Skeletal muscle satellite cell (primary cell): ENCODE measurements around the gene GAP43.

Source experiments
- H3K27me3 ChIP-seq: 2 replicates; pipeline ENCODE4 v1.7.0; 2013; ENCODE audit warnings: low read length; ENCODE audit not compliant: control insufficient read depth, insufficient read depth
- H3K36me3 ChIP-seq: 2 replicates; pipeline ENCODE4 v1.7.0; 2013; ENCODE audit warnings: mild to moderate bottlenecking, control low read depth, low read length; ENCODE audit not compliant: insufficient read depth
- H3K4me1 ChIP-seq: 2 replicates; pipeline ENCODE4 v1.7.0; 2013; ENCODE audit warnings: low read length; ENCODE audit not compliant: control insufficient read depth, insufficient read depth
- H3K4me2 ChIP-seq: 2 replicates; pipeline ENCODE4 v1.7.0; 2013; ENCODE audit warnings: mild to moderate bottlenecking, low read length
- H3K4me3 ChIP-seq: 2 replicates; pipeline ENCODE4 v1.7.0; 2013; ENCODE audit warnings: low read length
- H3K9ac ChIP-seq: 2 replicates; pipeline ENCODE4 v1.7.0; 2013; ENCODE audit warnings: mild to moderate bottlenecking, low read depth, low read length, moderate library complexity
- H3K9me3 ChIP-seq: replicated peaks from 2 replicates; pipeline ENCODE4 v1.7.0; 2013; ENCODE audit warnings: mild to moderate bottlenecking, control low read depth, low read length

GAP43 gene

GRCh38 chr3:115706311-115706829 is 83.1 kb downstream of the GAP43 start:
- Histone ChIP-seq H3K4me2 (no peak overlapping the region), H3K4me1 (peaks cover 4% of the 10 kb centered on the region), H3K4me3 (no peak overlapping the region), H3K9me3 (no peaks in the 10 kb centered on the region), H3K36me3 (no peaks in the 10 kb centered on the region), H3K27me3 (no peaks in the 10 kb centered on the region), H3K9ac (no peak overlapping the region)

DNA sequence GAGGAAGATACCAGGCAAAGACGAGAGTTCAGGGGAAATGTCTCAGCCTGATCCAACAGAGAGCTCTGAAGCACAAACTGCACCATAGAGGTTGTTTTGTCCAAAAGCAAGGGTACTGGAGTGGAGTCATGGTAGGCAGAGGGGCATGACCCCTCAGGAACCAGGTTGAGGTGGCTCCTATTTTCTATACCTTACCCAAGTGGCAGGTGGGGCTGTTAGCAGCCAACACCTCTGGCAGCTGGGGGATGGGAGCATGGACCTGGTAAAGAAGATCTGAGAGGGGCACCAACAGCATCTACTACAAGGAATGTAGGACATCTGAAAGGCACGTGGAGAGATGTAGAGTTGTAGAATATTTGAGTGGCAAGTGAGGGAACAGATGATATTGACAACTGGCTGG is 85.2 kb downstream of the GAP43 start:
- peaks cover 5% of the 10 kb centered on the region for H3K4me1 ChIP-seq
- H3K36me3 ChIP-seq, result no peaks in the 10 kb centered on the region
- H3K9me3 ChIP-seq, result no peaks in the 10 kb centered on the region
- no peak overlapping the region for H3K9ac ChIP-seq
- H3K27me3 ChIP-seq, result no peaks in the 10 kb centered on the region
- H3K4me2 ChIP-seq, result no peak overlapping the region
- no peak overlapping the region for H3K4me3 ChIP-seq

DNA sequence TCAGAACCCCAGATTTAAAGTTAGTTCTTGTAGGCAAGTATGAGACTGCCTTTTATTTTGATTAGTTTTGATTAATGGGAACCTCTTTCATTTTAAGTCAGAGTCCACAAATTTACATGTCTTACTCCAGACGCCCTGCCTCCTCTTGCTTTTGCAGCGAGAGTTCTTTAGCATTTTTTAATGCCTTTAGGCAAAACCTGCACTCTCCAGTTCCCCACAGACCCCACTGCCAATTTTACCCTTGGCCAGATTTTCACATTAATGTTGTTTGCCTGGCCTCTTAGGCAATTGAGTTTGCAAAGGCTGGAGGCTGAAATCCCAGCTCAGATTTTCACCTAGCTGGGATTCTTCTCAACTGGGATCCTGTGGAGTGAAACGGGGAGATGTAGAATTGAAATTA is 85.8 kb downstream of the GAP43 start:
- no peak overlapping the region for H3K9ac ChIP-seq
- H3K4me3 ChIP-seq, result no peak overlapping the region
- H3K27me3 ChIP-seq, result no peaks in the 10 kb centered on the region
- no peaks in the 10 kb centered on the region for H3K9me3 ChIP-seq
- H3K4me2 ChIP-seq, result no peak overlapping the region
- peaks cover 5% of the 10 kb centered on the region for H3K4me1 ChIP-seq
- no peaks in the 10 kb centered on the region for H3K36me3 ChIP-seq

DNA sequence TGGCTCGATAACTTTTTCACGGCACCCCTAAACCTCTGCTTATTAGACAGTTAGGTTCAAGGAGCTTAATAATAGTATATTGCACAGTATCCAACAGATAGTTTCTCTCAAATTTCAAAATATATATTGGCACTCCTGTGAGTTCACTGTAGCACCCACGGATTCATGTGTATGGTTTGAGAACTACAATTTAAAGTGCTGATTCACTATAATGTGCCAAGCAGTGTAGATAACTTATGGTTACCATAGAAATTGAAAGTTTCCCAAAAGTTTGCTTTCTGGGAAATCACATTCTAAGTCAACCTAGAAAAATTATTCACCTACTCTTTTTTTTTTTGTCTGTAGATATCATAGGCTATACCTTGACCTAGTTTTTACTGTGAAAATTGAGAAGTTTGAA is 86.6 kb downstream of the GAP43 start:
- no peaks in the 10 kb centered on the region for H3K9me3 ChIP-seq
- no peak overlapping the region for H3K4me2 ChIP-seq
- no peaks in the 10 kb centered on the region for H3K27me3 ChIP-seq
- no peaks in the 10 kb centered on the region for H3K36me3 ChIP-seq
- no peak overlapping the region for H3K4me3 ChIP-seq
- no peak overlapping the region for H3K9ac ChIP-seq
- peaks cover 5% of the 10 kb centered on the region for H3K4me1 ChIP-seq

DNA sequence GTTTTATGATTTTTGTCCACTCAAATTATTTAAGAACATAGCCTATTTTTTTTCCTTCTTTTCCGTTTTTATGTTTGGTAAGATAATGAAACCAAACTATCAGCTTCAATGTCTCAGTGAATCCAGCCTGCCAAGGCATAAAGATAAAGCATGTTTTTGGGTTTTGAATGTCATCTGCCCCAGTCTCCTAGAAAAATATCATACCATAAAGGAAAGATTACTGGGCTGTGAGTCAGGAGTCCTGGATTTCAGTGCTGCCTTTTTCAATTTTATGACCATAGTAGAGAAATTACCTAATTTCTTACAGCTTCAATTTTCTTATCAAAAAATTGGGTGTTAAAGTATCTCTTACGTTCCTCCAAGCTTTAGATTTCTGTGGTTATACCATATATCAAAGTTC is 87.5 kb downstream of the GAP43 start:
- Histone ChIP-seq H3K36me3 (no peaks in the 10 kb centered on the region), H3K9ac (peak overlapping the region; percentile 47), H3K4me1 (peaks cover 5% of the 10 kb centered on the region), H3K9me3 (no peaks in the 10 kb centered on the region), H3K4me2 (peak overlapping the region; percentile 61), H3K4me3 (peak overlapping the region; percentile 35), H3K27me3 (no peaks in the 10 kb centered on the region)

DNA sequence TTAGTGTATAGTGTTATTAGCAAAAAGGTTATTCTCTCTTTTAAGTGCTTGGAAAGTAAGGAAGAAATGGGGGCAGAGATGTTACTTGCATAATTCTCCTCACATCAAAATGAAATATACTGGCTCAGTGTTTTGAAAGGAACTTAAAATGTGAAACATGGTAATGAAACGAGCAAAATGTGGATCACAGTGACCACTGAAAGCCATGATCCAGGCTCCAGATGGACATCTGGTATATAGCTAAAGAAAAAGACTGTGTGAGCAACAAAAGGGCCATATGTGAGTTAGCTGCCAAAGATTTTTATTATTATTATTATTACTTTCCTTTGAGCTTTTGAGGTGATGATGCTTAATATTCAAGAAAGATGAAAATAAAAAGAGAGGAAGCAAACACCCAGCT is 89.6 kb downstream of the GAP43 start:
- Histone ChIP-seq H3K27me3 (no peaks in the 10 kb centered on the region), H3K4me3 (no peak overlapping the region), H3K4me1 (peaks cover 5% of the 10 kb centered on the region), H3K9me3 (no peaks in the 10 kb centered on the region), H3K4me2 (no peak overlapping the region), H3K9ac (no peak overlapping the region), H3K36me3 (no peaks in the 10 kb centered on the region)

DNA sequence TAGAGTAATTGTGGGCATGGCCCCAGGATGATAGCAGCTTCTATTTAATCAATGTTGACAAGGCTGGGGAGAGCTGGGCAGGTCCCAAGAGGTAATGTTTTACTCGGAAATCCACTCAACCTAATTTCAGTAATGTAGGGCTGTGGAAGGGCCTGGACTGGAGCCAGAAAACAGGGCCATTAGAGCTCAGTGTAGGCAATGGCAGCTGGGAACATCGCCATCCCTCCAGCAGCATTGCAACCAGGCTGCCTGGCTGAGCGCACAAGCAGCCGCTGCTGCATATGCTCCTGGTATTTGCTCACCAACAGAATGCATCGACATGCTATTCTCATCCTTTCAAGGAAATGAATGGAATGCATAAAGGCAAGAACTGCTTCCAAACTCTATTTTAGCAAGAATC is 90.0 kb downstream of the GAP43 start:
- Histone ChIP-seq H3K4me3 (no peak overlapping the region), H3K9me3 (no peaks in the 10 kb centered on the region), H3K36me3 (no peaks in the 10 kb centered on the region), H3K27me3 (no peaks in the 10 kb centered on the region), H3K9ac (no peak overlapping the region), H3K4me1 (peaks cover 5% of the 10 kb centered on the region), H3K4me2 (no peak overlapping the region)

DNA sequence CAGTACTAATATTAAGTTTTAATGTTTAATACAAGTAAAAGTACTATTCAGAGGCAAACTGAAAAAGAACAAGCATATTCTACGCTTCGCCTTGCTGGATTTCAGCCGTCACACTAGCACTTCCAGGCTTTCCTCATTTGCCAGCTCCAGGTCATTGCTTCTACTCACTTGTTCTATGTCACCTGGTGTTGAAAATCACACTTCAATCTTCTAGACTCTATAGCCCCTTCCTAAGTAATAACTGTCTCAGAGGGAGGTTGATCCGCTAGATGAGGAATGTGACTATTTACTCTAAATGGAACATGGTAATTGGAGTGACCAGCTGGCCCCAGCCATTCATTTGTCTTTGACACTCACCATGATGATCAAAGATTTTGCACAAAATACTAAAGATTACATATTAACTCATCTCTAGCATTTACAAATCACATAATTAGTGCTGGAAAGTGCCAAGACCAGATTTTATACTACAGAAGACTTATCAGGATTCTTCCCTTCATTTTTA is 92.0 kb downstream of the GAP43 start:
- H3K4me3 ChIP-seq, result no peak overlapping the region
- no peak overlapping the region for H3K9ac ChIP-seq
- H3K9me3 ChIP-seq, result no peaks in the 10 kb centered on the region
- no peak overlapping the region for H3K4me2 ChIP-seq
- no peaks in the 10 kb centered on the region for H3K27me3 ChIP-seq
- H3K36me3 ChIP-seq, result no peaks in the 10 kb centered on the region
- H3K4me1 ChIP-seq, result peaks cover 5% of the 10 kb centered on the region

DNA sequence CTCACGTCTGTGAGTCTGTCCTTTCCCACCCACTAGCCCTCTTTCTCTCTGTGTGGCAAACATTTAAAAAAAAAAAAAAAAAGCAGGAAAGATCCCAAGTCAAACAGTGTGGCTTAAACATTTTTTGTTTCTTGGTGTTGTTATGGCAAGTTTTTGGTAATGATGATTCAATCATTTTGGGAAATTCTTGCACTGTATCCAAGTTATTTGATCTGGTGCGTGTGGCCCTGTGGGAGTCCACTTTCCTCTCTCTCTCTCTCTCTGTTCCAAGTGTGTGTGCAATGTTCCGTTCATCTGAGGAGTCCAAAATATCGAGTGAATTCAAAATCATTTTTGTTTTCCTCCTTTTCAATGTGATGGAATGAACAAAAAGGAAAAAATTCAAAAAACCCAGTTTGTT is 97.7 kb downstream of the GAP43 start:
- Histone ChIP-seq H3K36me3 (no peaks in the 10 kb centered on the region), H3K4me1 (no peaks in the 10 kb centered on the region), H3K9ac (no peak overlapping the region), H3K4me2 (no peak overlapping the region), H3K27me3 (no peaks in the 10 kb centered on the region), H3K4me3 (no peak overlapping the region), H3K9me3 (no peaks in the 10 kb centered on the region)

- H3K9me3 ChIP-seq, result peaks cover under 1% of the 10 kb centered on the region
- H3K9ac ChIP-seq, result no peak overlapping the region
- no peak overlapping the region for H3K4me3 ChIP-seq
- H3K4me2 ChIP-seq, result no peak overlapping the region
- H3K36me3 ChIP-seq, result no peaks in the 10 kb centered on the region
- H3K27me3 ChIP-seq, result peaks cover 3% of the 10 kb centered on the region
- no peaks in the 10 kb centered on the region for H3K4me1 ChIP-seq
Measured at GRCh38 chr3:115725800-115726199, 102.5 kb downstream of the GAP43 start.

DNA sequence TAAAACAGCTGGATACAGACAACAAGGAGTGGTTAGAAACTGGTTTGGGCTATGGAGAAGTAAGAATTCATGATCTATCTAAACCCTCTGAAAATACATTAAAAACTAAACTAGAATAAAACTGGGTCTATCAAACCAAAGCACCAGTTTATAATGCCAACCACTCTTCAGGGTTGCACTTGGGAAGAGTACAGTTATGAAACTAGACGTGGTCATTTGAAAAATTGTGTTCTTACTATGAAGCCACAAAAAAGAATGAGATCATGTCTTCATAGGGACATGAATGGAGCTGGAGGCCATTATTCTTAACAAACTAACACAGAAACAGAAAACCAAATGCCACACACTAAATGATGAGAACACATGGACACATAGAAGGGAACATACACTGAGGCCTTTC is 103.8 kb downstream of the GAP43 start:
- Histone ChIP-seq H3K4me3 (no peak overlapping the region), H3K9me3 (peaks cover 2% of the 10 kb centered on the region), H3K36me3 (no peaks in the 10 kb centered on the region), H3K4me1 (no peaks in the 10 kb centered on the region), H3K27me3 (peaks cover 3% of the 10 kb centered on the region), H3K4me2 (no peak overlapping the region), H3K9ac (no peak overlapping the region)

- Histone ChIP-seq H3K9ac (no peak overlapping the region), H3K36me3 (no peaks in the 10 kb centered on the region), H3K9me3 (peaks cover 2% of the 10 kb centered on the region), H3K4me1 (no peaks in the 10 kb centered on the region), H3K4me3 (no peak overlapping the region), H3K4me2 (no peak overlapping the region), H3K27me3 (peaks cover 3% of the 10 kb centered on the region)
Measured at GRCh38 chr3:115728013-115728412, 104.7 kb downstream of the GAP43 start.
